Colonic mucosa (tissue), 4 donors: Measurements from ENCODE around the gene SLC7A14. TPM values are rescaled to one million over a fixed set of nuclear protein-coding genes. Genes with fewer than 3 reads are reported as not detected.

Source experiments
- DNase-seq: peaks from one replicate; pipeline ENCODE4 v3.0.0-alpha.2; 2020
- H3K27ac ChIP-seq: fragments of 200-600 bp; one replicate; pipeline ENCODE4 v1.8.0; 2021
- H3K27me3 ChIP-seq: fragments of 200-600 bp; one replicate; pipeline ENCODE4 v1.8.0; 2021
- H3K36me3 ChIP-seq: fragments of 200-600 bp; one replicate; pipeline ENCODE4 v1.8.0; 2021
- H3K4me1 ChIP-seq: fragments of 200-600 bp; one replicate; pipeline ENCODE4 v1.8.0; 2021; ENCODE audit warnings: mild to moderate bottlenecking
- H3K4me3 ChIP-seq: fragments of 200-600 bp; one replicate; pipeline ENCODE4 v1.8.0; 2021
- H3K9ac ChIP-seq, 2 donors: one replicate each; pipeline ENCODE4 v1.7.0; 2013; ENCODE audit warnings: control low read depth in 2 of 2, low read depth in 2 of 2, low read length in 2 of 2
- H3K9me3 ChIP-seq: fragments of 200-600 bp; one replicate; pipeline ENCODE4 v1.8.0; 2021
- intact Hi-C: fragments of 100-400 bp; cut with DNase I; formaldehyde crosslinking; loops from one replicate; pipeline ENCODE4 v1.14.1; 2022
- total RNA-seq, 2 donors: library from RNA; stranded (reverse); fragmentation: NEBNext Ultra II Directional in 1 of 2; extraction: Animal tissue kit (Norgen Biotek cat#: 25700) in 1 of 2; gene quantifications; one replicate each; pipeline ENCODE4 v1.2.1, GENCODE V29; 2021
- TF ChIP-seq, protein P1 (sequence below): fragments of 200-600 bp; IDR thresholded peaks from one replicate; pipeline ENCODE4 v1.8.0; 2022; ENCODE audit warnings: antibody characterized with exemption, mild to moderate bottlenecking
- donor health status: healthy.
- donor health status: DM: no; HTN: no; CAD: no.
- donor health status: DM: no; HTN: no; CAD: no.

Gene SLC7A14
- total RNA-seq, 2 donors from 2014 or later: 0.05 to 0.56 TPM

- H3K9me3 ChIP-seq: no peaks in the 10 kb centered on the region
- no peaks in the 10 kb centered on the region for H3K4me1 ChIP-seq
- H3K9ac ChIP-seq: no peak overlapping the region
- H3K4me3 ChIP-seq: no peak overlapping the region
- intact Hi-C loops: no loop called here
- H3K36me3 ChIP-seq: no peaks in the 10 kb centered on the region
- TF ChIP-seq, protein P1, sequence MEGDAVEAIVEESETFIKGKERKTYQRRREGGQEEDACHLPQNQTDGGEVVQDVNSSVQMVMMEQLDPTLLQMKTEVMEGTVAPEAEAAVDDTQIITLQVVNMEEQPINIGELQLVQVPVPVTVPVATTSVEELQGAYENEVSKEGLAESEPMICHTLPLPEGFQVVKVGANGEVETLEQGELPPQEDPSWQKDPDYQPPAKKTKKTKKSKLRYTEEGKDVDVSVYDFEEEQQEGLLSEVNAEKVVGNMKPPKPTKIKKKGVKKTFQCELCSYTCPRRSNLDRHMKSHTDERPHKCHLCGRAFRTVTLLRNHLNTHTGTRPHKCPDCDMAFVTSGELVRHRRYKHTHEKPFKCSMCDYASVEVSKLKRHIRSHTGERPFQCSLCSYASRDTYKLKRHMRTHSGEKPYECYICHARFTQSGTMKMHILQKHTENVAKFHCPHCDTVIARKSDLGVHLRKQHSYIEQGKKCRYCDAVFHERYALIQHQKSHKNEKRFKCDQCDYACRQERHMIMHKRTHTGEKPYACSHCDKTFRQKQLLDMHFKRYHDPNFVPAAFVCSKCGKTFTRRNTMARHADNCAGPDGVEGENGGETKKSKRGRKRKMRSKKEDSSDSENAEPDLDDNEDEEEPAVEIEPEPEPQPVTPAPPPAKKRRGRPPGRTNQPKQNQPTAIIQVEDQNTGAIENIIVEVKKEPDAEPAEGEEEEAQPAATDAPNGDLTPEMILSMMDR: no peak
- H3K27ac ChIP-seq: no peak overlapping the region
- no peaks in the 10 kb centered on the region for H3K27me3 ChIP-seq
- DNase-seq: no peak
Measured at GRCh38 chr3:170429050-170429449, 156.8 kb downstream of the SLC7A14 start.

- Histone ChIP-seq H3K36me3 (no peaks in the 10 kb centered on the region), H3K27me3 (no peaks in the 10 kb centered on the region), H3K4me3 (no peak overlapping the region), H3K9ac (no peak overlapping the region), H3K4me1 (no peaks in the 10 kb centered on the region), H3K27ac (no peak overlapping the region), H3K9me3 (no peaks in the 10 kb centered on the region)
- intact Hi-C loops: no loop called here
- TF ChIP-seq, protein P1: no peak
- no peak for DNase-seq
Measured at GRCh38 chr3:170428095-170428494, 157.8 kb downstream of the SLC7A14 start.

- TF ChIP-seq, protein P1: no peak
- no peaks in the 10 kb centered on the region for H3K9me3 ChIP-seq
- H3K4me1 ChIP-seq: no peaks in the 10 kb centered on the region
- no peak overlapping the region for H3K4me3 ChIP-seq
- no peaks in the 10 kb centered on the region for H3K36me3 ChIP-seq
- H3K27ac ChIP-seq: no peak overlapping the region
- intact Hi-C loops: no loop called here
- no peak for DNase-seq
- no peaks in the 10 kb centered on the region for H3K27me3 ChIP-seq
- no peak overlapping the region for H3K9ac ChIP-seq
Measured at GRCh38 chr3:170426240-170426797, 159.6 kb downstream of the SLC7A14 start.

DNA sequence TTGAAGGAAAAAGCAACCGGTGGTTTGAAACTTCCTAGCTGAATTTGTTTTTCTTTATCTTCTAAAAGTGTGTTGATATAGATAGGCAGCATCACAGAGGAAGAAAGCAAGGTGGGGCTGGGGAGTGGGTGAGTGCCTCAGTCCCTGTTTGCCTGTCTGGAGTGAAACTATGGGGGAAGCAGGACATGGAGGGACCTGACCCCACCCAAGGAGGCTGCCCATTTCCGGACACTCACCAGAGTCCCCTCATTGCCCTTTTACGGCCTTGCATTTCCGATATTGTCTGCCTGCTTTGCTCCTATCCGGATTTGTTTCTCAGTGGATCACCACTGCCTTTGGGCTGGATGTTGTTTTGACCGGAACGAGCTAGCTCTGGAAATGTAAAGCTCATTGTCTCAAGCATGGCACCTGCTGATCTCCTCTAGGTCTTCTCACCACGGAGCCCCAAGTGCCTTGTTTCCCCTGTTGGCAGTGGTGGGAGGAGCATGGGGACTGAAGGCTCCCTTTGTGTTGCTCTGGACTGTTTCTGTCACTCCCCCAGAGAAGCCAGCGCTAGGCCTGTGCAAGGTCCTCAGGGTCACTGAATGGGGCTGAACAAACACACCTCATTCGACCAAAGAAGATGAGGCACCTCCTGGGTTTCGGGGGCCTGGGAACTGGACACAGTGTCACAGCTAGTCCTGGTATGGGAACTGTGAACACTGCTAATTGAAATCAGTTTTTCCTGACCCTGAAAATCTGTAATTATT is 160.2 kb downstream of the SLC7A14 start:
- Histone ChIP-seq H3K36me3 (no peaks in the 10 kb centered on the region), H3K4me3 (no peak overlapping the region), H3K27me3 (peaks cover 1% of the 10 kb centered on the region), H3K9ac (no peak overlapping the region), H3K4me1 (no peaks in the 10 kb centered on the region), H3K9me3 (no peaks in the 10 kb centered on the region), H3K27ac (no peak overlapping the region)
- TF ChIP-seq, protein P1: no peak
- no peak for DNase-seq
- intact Hi-C loops: no loop called here

DNA sequence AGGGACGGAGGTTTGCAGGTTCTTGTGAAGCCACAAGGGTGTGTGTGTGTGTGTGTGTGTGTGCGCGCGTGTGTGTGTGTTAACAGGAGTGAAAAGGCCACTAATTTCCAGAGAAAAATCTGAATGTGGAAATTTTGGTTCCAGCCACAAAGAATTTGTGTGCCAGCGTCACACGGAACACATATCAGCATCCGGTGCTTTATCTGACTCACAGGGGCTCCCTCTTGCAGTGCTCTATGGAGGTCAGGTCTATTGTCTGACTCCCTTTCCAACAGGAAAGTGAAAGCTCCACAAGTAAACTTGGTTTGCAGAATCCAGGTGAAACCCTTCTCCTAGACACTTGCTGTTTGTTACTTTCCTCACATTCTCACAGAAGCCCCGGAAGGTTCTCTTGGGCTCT is 161.0 kb downstream of the SLC7A14 start:
- H3K9me3 ChIP-seq: no peaks in the 10 kb centered on the region
- no peak overlapping the region for H3K4me3 ChIP-seq
- H3K9ac ChIP-seq: no peak overlapping the region
- no peak overlapping the region for H3K27ac ChIP-seq
- H3K4me1 ChIP-seq: no peaks in the 10 kb centered on the region
- TF ChIP-seq, protein P1: no peak
- no peaks in the 10 kb centered on the region for H3K36me3 ChIP-seq
- DNase-seq: no peak
- intact Hi-C loops: no loop called here
- peaks cover 8% of the 10 kb centered on the region for H3K27me3 ChIP-seq
